Activated gamma-delta T cell treated with anti-CD3 and anti-CD28 coated beads, Interleukin-2, amount 50 U/mL, for 16 hours (primary cell): ENCODE data around the gene EIF4G2.

Source experiments
- DNase-seq: peaks from one replicate; pipeline ENCODE4 v3.0.0-alpha.2; 2020; ENCODE audit warnings: low read depth

Gene EIF4G2

GRCh38 chr11:10808235-10808552 is 532 bp downstream of the EIF4G2 start:
- peak; percentile 17 for DNase-seq

GRCh38 chr11:10807493-10808234 is 1.1 kb downstream of the EIF4G2 start:
- no peak for DNase-seq

DNA sequence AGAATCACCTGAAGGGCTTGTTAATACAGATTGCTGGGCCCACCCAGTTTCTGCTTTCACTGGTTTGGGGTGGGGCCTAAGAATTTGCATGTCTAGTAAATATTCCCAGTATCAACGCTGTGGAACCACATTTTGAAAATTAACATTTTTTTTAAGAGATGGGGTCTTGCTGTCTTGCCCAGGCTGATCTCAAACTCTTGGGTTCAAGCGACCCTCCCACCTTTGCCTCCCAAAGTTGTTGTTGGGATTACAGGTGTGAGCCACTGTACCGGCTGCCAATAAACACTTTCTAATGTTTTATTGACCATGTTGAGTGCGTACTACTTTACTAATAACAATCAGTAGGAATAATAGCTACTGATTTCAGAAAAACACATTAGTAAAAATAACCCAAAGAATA is 2.5 kb downstream of the EIF4G2 start:
- DNase-seq: no peak

GRCh38 chr11:10805741-10806140 is 3.0 kb downstream of the EIF4G2 start:
- no peak for DNase-seq

DNA sequence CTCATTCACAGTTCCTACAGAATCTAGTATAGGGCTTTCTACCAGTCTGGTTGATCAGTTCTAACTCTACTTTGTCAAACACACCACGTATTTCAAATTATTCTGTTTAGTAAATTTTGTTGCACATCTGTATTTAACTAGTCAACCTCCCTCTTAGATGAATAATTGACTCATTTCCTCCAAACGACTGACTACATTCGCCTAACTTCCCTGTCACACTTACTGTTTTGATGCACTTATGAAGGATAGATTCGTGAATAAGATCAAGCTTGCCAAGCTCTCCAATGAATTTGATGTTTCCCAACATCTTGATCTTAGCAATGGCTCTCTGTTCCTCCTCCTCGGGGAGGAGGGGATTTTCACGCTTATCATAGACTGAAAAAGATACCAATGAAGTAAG is 5.0 kb downstream of the EIF4G2 start:
- no peak for DNase-seq

GRCh38 chr11:10800292-10800691 is 8.4 kb downstream of the EIF4G2 start:
- DNase-seq: no peak

GRCh38 chr11:10798330-10798928 is 10.3 kb downstream of the EIF4G2 start:
- no peak for DNase-seq

DNA sequence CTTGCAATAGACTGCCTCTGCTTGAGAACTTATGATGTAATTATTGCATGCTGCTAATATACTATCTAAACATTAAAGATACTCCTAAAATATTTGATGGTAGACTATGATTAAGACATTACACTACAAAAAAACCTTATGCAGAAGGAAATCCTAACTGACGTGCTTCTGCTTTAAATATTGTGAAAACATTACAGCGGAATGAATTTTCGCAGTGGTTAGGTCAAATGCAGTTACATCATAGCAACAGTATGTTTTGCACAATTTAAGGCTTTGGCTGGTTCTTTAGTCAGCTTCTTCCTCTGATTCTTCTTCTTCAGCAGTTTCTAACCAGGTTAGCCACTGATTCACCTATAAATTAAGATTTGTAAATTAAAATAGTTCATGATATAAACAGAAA is 11.2 kb downstream of the EIF4G2 start:
- no peak for DNase-seq

DNA sequence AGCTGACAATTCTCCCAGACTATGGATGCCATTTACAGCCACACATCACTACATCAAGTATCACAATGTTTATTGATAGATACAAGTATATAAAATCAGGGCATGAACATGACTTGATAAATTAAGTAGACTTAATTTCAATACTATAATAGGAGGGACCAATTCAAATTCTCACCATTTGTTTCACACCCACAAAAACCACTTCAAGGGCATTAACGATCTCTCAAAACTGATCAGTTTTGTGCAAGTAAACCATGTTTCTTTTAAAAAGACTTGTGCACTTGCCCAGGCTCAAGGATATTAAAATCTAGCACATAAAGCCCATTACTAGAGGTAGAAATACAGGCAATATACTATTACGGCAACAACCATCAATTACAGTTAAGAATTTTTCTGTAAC is 11.7 kb downstream of the EIF4G2 start:
- DNase-seq: no peak

DNA sequence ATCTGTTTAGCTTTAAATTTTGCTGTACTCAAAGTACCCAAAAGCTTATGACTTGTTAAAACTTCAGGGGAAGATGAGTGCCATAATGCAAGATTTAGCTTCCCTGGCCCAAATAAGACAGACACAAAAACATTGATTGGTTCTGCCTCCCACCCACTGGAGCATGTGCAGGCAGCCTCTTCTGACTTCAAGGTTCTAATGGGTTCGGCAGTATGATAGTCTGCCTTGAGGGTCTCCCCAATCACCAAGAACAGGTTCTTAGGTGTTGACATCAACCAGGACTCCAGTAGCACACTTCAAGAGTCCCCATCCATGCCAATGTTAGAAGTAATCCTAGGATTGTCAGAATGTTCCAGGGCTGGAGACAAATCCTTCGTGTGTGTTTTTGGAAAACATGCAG is 12.5 kb downstream of the EIF4G2 start:
- DNase-seq: no peak

DNA sequence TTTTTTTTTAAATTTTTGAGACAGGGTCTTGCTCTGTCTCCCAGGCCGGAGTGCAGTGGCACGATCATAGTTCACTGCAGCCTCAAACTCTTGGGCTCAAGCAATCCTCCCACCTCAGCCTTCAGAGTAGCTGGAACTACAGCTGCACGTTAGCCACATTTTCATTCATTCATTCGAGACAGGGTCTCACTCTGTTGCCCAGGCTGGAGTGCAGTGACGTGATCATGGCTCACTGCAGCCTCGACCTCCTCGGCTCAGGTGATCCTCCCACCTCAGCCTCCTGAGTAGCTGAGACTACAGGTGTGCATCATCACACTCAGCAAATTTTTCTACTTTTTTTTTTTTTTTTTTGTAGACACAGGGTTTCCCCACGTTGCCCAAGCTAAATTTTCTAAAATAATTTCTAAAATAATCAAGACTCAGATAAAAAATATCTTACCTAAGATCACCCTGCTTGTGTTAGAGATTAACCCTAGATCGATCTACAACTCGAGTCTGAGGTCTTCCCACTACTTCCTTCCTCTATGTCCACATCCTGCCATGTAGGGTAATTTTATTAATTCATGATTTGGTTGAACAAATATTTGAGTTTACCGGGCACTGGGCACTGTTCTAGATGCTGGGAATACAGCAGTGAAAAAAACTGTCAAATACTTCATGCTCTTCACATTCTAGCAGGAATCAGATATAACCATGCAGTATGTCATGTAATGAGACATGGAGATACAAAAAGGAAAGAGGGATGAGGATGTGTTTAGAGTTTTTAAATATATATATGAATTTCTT is 15.1 kb downstream of the EIF4G2 start:
- DNase-seq: no peak

GRCh38 chr11:10792385-10793068 is 16.2 kb downstream of the EIF4G2 start:
- peak; percentile 76 for DNase-seq

DNA sequence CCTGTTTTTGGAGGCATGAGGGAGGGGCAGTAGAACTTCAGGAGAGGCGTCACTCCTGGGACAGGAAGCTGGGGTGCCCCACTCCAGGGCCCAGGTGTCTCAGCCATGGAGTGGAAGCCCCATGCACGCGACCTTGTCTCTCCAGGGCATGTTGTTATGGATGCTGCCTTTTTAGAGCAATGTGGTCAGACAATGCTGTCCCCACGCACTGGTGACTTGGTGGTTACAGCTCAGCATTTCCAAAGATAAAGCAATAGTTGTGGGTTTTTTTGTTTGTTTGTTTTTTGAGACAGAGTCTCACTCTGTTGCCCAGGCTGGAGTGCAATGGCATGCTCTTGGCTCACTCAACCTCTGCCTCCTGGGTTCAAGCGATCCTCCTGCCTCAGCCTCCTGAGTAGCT is 22.3 kb downstream of the EIF4G2 start:
- DNase-seq: no peak

DNA sequence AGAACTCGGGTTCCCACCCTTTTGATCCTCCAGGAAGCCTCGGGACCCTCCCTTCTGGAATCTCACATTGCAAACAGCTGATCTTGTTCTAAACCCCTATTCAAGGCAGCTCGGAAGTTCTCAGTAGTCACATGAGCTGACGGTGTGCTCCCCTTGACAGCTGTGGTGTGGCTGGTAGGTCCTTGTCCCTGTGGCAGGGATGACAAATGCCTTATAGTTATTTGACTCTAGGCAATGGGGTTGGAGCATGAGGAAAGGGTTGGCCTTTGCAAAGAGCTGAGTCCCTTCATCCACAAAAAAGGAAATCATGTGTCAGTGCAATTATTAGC is 23.6 kb downstream of the EIF4G2 start:
- DNase-seq: no peak

- no peak for DNase-seq
Observed at GRCh38 chr11:10784232-10785145, 24.2 kb downstream of the EIF4G2 start.

DNA sequence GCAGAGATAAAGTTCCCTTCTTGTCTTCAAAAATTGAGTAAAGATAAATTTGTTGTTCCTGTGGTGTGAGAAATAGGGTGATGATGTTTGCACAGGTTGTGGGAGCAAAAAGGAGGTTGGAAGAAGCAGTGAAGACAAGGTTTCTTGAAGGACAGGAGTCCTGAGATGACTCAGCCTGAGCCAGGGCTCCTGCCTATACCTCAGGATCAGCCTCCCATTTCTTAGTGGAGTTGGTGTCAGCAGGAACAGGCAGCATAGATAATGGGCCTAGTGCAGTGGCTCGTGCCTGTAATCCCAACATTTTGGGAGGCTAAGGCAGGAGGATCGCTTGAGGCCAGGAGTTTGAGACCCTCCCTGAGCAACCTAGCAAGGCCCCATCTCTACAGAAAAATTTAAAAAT is 28.7 kb downstream of the EIF4G2 start:
- DNase-seq: no peak

DNA sequence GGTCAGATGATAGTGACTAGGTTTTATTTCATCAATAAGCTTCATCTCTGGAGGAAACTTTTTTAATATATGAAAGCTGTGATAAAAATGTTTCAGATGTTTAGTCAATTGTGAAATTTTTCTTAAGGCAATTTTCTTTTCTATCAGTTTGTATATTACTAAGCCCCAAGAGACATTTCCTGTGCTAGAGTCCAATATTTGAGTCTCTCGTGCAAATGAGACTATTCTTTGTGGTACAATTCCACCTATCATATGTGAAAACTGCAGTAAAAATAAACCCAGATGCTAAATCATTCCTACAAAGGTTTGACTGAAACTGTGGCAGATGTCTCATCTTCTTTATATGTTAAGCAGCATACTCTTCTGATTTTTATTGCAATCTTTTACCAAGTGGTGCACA is 29.6 kb downstream of the EIF4G2 start:
- no peak for DNase-seq

- no peak for DNase-seq
Observed at GRCh38 chr11:10778217-10778970, 30.3 kb downstream of the EIF4G2 start.

DNA sequence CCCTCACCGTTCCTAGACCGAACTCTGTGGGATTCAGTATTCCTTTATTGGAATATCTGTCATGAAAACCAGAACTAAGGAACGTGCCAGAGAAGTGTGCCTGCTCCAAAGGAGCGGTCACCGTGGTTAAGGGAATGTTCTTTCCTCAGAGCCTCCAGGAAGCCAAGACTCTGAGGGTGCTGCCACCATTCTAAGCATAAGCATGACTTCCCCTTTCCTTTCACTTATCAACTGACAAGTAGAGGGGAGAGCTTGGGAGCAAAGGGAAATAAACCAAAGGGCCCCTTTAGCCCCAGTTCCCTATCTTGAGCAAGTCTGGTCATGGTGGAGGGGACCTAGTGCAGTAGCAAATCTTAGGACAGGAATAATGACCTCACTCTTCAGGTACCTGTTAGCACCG is 30.9 kb downstream of the EIF4G2 start:
- DNase-seq: no peak

DNA sequence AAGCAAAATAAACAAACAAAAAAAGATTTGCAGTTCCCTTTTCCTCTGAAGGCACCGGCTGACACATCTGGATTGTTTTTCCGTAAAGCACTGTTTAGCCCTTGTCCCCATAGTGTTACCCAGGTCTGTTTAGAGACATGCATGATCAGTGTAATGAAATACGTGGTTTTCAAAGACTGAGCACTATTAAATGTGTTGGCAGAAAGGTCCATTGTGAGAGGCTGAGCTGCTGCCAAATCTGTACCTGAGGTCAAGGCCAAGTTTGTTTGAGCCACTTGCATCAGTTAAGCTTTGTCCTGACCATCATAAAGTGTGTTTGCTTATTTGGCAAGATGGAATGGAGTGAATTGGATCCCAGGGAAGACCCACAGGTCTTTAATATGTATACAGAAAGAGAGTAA is 31.3 kb downstream of the EIF4G2 start:
- no peak for DNase-seq

- DNase-seq: no peak
Observed at GRCh38 chr11:10774811-10775210, 33.9 kb downstream of the EIF4G2 start.
